Endothelial cell of umbilical vein (primary cell): ENCODE measurements around the gene VCP. TPM values are rescaled to one million over a fixed set of nuclear protein-coding genes. Genes with fewer than 3 reads are reported as not detected.

ENCODE experiments used
- BruUV-seq: library from RNA; stranded (reverse); fragments of 400-500 nt; replicated peaks from 2 replicates; lab custom pipeline; 2021; lab: Mats Ljungman, UMichigan
- CTCF ChIA-PET: fragments of 300-600, 350-600 bp; sonication (Branson Sonifier 250); formaldehyde crosslinking; loops from one replicate; lab custom pipeline; 2021; ENCODE audit warnings: antibody characterized with exemption, inconsistent platforms; lab: Charles Lee
- POLR2A ChIA-PET: fragments of 300-600, 350-600 bp; sonication (Branson Sonifier 250); formaldehyde crosslinking; loops from one replicate; lab custom pipeline; 2021; ENCODE audit warnings: antibody characterized with exemption, inconsistent platforms; lab: Charles Lee
- DNase-seq: peaks from one replicate; pipeline ENCODE4 v3.0.0-alpha.2; 2011; ENCODE audit warnings: low read depth, low spot score
- FAIRE-seq: peaks from 2 replicates; lab custom pipeline; 2011; peaks lifted over from hg19 to GRCh38; lab: Jason Lieb, UNC
- H2AFZ ChIP-seq: 2 replicates; pipeline ENCODE4 v1.6.0; 2012; ENCODE audit warnings: low read depth, low read length, control low read depth, inconsistent platforms
- H3K27ac ChIP-seq: 2 replicates; pipeline ENCODE4 v1.5.1; 2011; ENCODE audit warnings: low read depth, mild to moderate bottlenecking, control low read depth, low read length, moderate library complexity; ENCODE audit not compliant: insufficient read depth
- H3K27me3 ChIP-seq, 2 experiments: 2 replicates each; pipeline versions ENCODE4 v1.6.0 to v1.6.1; 2011; ENCODE audit warnings: low read length in 2 of 2, mixed read lengths in 1 of 2; ENCODE audit not compliant: control insufficient read depth in 2 of 2, insufficient read depth in 2 of 2
- H3K36me3 ChIP-seq, 2 experiments: 2 replicates in 1 of 2; 3 replicates in 1 of 2; pipeline ENCODE4 v1.5.1; 2011; ENCODE audit warnings: low read length in 2 of 2, mild to moderate bottlenecking in 1 of 2, moderate library complexity in 1 of 2; ENCODE audit not compliant: control insufficient read depth in 2 of 2, insufficient read depth in 2 of 2; ENCODE audit errors: extremely low read depth in 1 of 2
- H3K4me1 ChIP-seq: 3 replicates; pipeline ENCODE4 v1.5.1; 2011; ENCODE audit warnings: mild to moderate bottlenecking, low read length; ENCODE audit not compliant: control insufficient read depth, insufficient read depth; ENCODE audit errors: extremely low read depth
- H3K4me2 ChIP-seq: 2 replicates; pipeline ENCODE4 v1.6.1; 2011; ENCODE audit warnings: low read length, control low read depth, mixed read lengths; ENCODE audit not compliant: insufficient read depth
- H3K4me3 ChIP-seq, 3 experiments: fragments of 200-600 bp in 1 of 3; sonication (generic), shearing (Covaris generic) in 1 of 3; replicated peaks in 1 of 3; 2 replicates each; pipeline ENCODE4 v1.5.1; 2011 to 2016; ENCODE audit warnings: control low read depth in 3 of 3, low read length in 3 of 3, mild to moderate bottlenecking in 2 of 3, inconsistent platforms in 1 of 3, low read depth in 1 of 3, moderate library complexity in 1 of 3; ENCODE audit not compliant: insufficient read depth in 1 of 3
- H3K79me2 ChIP-seq: 2 replicates; pipeline ENCODE4 v1.6.0; 2012; ENCODE audit warnings: low read length, inconsistent platforms; ENCODE audit not compliant: control insufficient read depth, insufficient read depth
- H3K9ac ChIP-seq: replicated peaks from 2 replicates; pipeline ENCODE3; 2011; ENCODE audit warnings: low read length, control low read depth; ENCODE audit not compliant: insufficient read depth; ENCODE audit errors: extremely low read depth
- H3K9me1 ChIP-seq: replicated peaks from 3 replicates; pipeline ENCODE4 v1.6.0; 2011; ENCODE audit warnings: mild to moderate bottlenecking, low read length; ENCODE audit not compliant: control insufficient read depth, insufficient read depth; ENCODE audit errors: extremely low read depth
- H3K9me3 ChIP-seq: replicated peaks from 2 replicates; pipeline ENCODE4 v1.5.1; 2012; ENCODE audit warnings: low read length, inconsistent platforms; ENCODE audit not compliant: control insufficient read depth, insufficient read depth
- H4K20me1 ChIP-seq: replicated peaks from 2 replicates; pipeline ENCODE3; 2011; ENCODE audit warnings: mild to moderate bottlenecking, low read length; ENCODE audit not compliant: control insufficient read depth, insufficient read depth; ENCODE audit errors: extremely low read depth
- EZH2 ChIP-seq: IDR thresholded peaks from 2 replicates; pipeline ENCODE4 v1.6.1; 2012; ENCODE audit warnings: borderline replicate concordance, low read depth, mild to moderate bottlenecking, moderate library complexity, low read length, inconsistent platforms; ENCODE audit not compliant: severe bottlenecking
- FOS ChIP-seq: IDR thresholded peaks from 2 replicates; pipeline ENCODE4 v1.6.1; 2011; ENCODE audit warnings: mild to moderate bottlenecking, low read length, moderate library complexity, borderline replicate concordance; ENCODE audit not compliant: insufficient read depth
- GATA2 ChIP-seq: IDR thresholded peaks from 2 replicates; pipeline ENCODE4 v1.7.0; 2011; ENCODE audit warnings: low read depth, mild to moderate bottlenecking, moderate library complexity, mixed read lengths, low read length; ENCODE audit not compliant: insufficient read length, insufficient read depth
- JUN ChIP-seq: IDR thresholded peaks from 2 replicates; pipeline ENCODE4 v1.6.1; 2011; ENCODE audit warnings: borderline replicate concordance, low read depth; ENCODE audit not compliant: insufficient read length, insufficient read depth
- MYC ChIP-seq: IDR thresholded peaks from one replicate; pipeline ENCODE4 v1.6.1; 2011; ENCODE audit warnings: mild to moderate bottlenecking, low read depth, low read length
- POLR2A ChIP-seq: IDR thresholded peaks from 2 replicates; pipeline ENCODE4 v1.6.1; 2012; ENCODE audit warnings: low read depth, mild to moderate bottlenecking, control low read depth, low read length
- POLR2AphosphoS5 ChIP-seq: IDR thresholded peaks from 2 replicates; pipeline ENCODE4 v1.6.1; 2012; ENCODE audit warnings: low read depth, mild to moderate bottlenecking, control low read depth, low read length, moderate library complexity; ENCODE audit not compliant: insufficient read depth
- dilution Hi-C: fragments of 300-500 bp; cut with MboI; formaldehyde crosslinking; loops from one replicate; pipeline ENCODE4 v1.15.0; 2019; ENCODE audit warnings: low sequenced_read_pairs; ENCODE audit not compliant: extremely low pct_ligation_motif_present
- intact Hi-C: fragments of 100-400 bp; cut with micrococcal nuclease; formaldehyde crosslinking; loops from one replicate; pipeline ENCODE4 v1.10.0; 2022
- polyA plus RNA-seq, 4 experiments: library from polyadenylated mRNA; depleted of rRNA in 3 of 4; stranded (reverse) in 3 of 4; unstranded in 1 of 4; fragments of >200 nt; gene quantifications; 2 replicates each; pipeline versions ENCODE4 v1.2.1 to v1.2.3, GENCODE V29; 2011 to 2012; ENCODE audit warnings: missing spikeins in 1 of 4
- total RNA-seq: library from RNA; stranded (reverse); gene quantifications from 2 replicates; pipeline ENCODE4 v1.2.3, GENCODE V29; 2021
- TF ChIP-seq, protein P1 (sequence below), 2 donors: IDR thresholded peaks; 1 replicate in 1 of 2; 2 replicates in 1 of 2; pipeline ENCODE4 v1.5.1; 2011; ENCODE audit warnings: low read length in 2 of 2, mild to moderate bottlenecking in 2 of 2, moderate library complexity in 2 of 2, control low read depth in 1 of 2, inconsistent platforms in 1 of 2, low read depth in 1 of 2; ENCODE audit not compliant: insufficient read depth in 1 of 2; ENCODE audit errors: extremely low read depth in 1 of 2
- TF ChIP-seq, protein P2 (sequence below): IDR thresholded peaks from 2 replicates; pipeline ENCODE4 v1.6.1; 2011; ENCODE audit not compliant: insufficient read depth, insufficient read length

Gene VCP
- total and polyA plus RNA-seq, 2 donors (not counting 3 experiments of a cell fraction or from before 2014, with no cell fraction given): 349 to 493 TPM

DNA sequence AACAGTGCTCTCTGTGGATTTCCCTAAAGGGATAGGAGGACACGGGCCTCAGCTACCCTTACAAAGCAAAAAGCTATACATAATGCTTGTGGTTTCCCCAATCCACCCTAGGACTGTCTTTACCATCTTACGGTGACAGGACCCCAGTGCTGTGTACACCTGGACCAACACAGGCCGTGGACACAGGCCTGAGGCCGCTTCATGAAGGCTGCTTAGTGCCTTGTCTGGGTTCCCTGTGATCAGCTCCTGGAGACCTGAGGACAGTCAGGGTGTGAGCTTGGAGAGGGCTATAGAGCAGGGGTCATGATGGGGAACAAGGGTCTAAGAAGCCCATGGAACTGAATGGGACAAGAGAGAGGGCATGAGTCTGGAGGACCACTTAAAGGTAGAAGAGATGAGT is 4.4 kb upstream of the VCP start:
- dilution Hi-C loops: no loop called here
- H3K27ac ChIP-seq: no peak overlapping the region
- no peaks in the 10 kb centered on the region for H4K20me1 ChIP-seq
- FAIRE-seq: no peak
- no peaks in the 10 kb centered on the region for H3K9me3 ChIP-seq
- H3K36me3 ChIP-seq: peaks cover 0 to 9% of the 10 kb centered on the region in 2 experiments
- no peak overlapping the region for H2AFZ ChIP-seq
- CTCF ChIA-PET: interaction anchor here (1.2 to 1.5 kb wide), 3 partner anchors 20 to 177 kb away, joined by 4 to 5 read pairs (median 4); partner anchors contain the start of gene PIGO
- DNase-seq: no peak
- no peak overlapping the region for H3K9ac ChIP-seq
- TF ChIP-seq EZH2 (no peak), MYC (no peak), POLR2A (no peak), POLR2AphosphoS5 (no peak), JUN (no peak)
- H3K4me3 ChIP-seq: no peak overlapping the region
- no peaks in the 10 kb centered on the region for H3K9me1 ChIP-seq
- no peak overlapping the region for H3K4me2 ChIP-seq
- H3K79me2 ChIP-seq: peaks cover 28% of the 10 kb centered on the region
- H3K27me3 ChIP-seq: no peaks in the 10 kb centered on the region
- peaks cover 19% of the 10 kb centered on the region for H3K4me1 ChIP-seq
- intact Hi-C loops: no loop called here
- no TSS peak for BruUV-seq
- POLR2A ChIA-PET: no interaction called here

DNA sequence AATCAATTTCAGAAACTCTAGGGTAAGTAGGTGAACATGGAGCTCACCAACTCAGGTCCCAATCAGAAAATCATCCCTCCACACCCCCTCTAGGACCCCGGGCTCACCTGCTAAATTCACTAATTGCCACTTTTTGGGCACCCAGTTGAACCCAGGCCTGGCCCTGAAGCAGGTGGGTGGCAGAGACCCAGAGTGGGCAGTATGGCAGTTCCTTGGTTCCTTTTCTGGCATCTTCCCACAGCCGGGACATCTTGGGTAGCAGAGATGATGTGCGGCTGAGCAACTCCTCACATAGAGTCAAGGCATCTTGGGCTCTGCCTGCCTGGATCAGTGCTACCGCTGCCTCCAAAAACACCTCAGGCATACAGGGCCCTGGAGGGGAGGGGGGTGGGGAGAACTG is 2.9 kb upstream of the VCP start:
- Histone ChIP-seq H3K9ac (no peak overlapping the region), H3K9me3 (no peaks in the 10 kb centered on the region), H3K27me3 (no peaks in the 10 kb centered on the region), H3K79me2 (peaks cover 43% of the 10 kb centered on the region), H3K4me2 (no peak overlapping the region), H3K4me3 (no peak overlapping the region), H2AFZ (no peak overlapping the region), H4K20me1 (no peaks in the 10 kb centered on the region), H3K36me3 (peaks cover 0 to 9% of the 10 kb centered on the region in 2 experiments), H3K27ac (no peak overlapping the region), H3K4me1 (peaks cover 23% of the 10 kb centered on the region), H3K9me1 (no peaks in the 10 kb centered on the region)
- dilution Hi-C loops (no loop called here), intact Hi-C loops (no loop called here)
- TF ChIP-seq, protein P1, sequence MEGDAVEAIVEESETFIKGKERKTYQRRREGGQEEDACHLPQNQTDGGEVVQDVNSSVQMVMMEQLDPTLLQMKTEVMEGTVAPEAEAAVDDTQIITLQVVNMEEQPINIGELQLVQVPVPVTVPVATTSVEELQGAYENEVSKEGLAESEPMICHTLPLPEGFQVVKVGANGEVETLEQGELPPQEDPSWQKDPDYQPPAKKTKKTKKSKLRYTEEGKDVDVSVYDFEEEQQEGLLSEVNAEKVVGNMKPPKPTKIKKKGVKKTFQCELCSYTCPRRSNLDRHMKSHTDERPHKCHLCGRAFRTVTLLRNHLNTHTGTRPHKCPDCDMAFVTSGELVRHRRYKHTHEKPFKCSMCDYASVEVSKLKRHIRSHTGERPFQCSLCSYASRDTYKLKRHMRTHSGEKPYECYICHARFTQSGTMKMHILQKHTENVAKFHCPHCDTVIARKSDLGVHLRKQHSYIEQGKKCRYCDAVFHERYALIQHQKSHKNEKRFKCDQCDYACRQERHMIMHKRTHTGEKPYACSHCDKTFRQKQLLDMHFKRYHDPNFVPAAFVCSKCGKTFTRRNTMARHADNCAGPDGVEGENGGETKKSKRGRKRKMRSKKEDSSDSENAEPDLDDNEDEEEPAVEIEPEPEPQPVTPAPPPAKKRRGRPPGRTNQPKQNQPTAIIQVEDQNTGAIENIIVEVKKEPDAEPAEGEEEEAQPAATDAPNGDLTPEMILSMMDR (IDR thresholded peaks at IDR 0.05; ENCODE audit: extremely low read depth in 1 of 2, insufficient read depth in 1 of 2, low read depth in 1 of 2, low read length in 2 of 2): no peak
- TF ChIP-seq FOS (no peak), JUN (no peak), POLR2AphosphoS5 (no peak), POLR2A (no peak), GATA2 (no peak), MYC (no peak), EZH2 (no peak)
- TF ChIP-seq, protein P2, sequence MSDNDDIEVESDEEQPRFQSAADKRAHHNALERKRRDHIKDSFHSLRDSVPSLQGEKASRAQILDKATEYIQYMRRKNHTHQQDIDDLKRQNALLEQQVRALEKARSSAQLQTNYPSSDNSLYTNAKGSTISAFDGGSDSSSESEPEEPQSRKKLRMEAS: no peak
- ChIA-PET POLR2A (no interaction called here), CTCF (no interaction called here)
- no TSS peak for BruUV-seq
- FAIRE-seq (no peak), DNase-seq (no peak)
